Lung (tissue), 12 donors: ENCODE data around the gene USP48. TPM values are rescaled to one million over a fixed set of nuclear protein-coding genes. Genes with fewer than 3 reads are reported as not detected.
"Not testable (repeated sequence)": the region's sequence is repeated elsewhere in the genome, so short reads cannot be mapped to it uniquely, and the experiment has no call there.

ENCODE experiments used
- ATAC-seq: fragments of 200-7000 bp; cut with Tn5 transposase; one replicate; pipeline ENCODE4 v1.9.1; 2020; ENCODE audit warnings: moderate number of reproducible peaks; ENCODE audit not compliant: insufficient read depth, low FRiP score
- DNase-seq, 3 donors: peaks; one replicate each; pipeline ENCODE4 v3.0.0-alpha.2; 2013 to 2017
- H3K27ac ChIP-seq, 2 donors: one replicate each; pipeline ENCODE4 v1.5.1; 2013; ENCODE audit warnings: mild to moderate bottlenecking in 2 of 2, moderate library complexity in 2 of 2, control low read depth in 1 of 2, inconsistent platforms in 1 of 2, low read depth in 1 of 2, low read length in 1 of 2
- H3K27me3 ChIP-seq, 3 donors: one replicate each; pipeline ENCODE4 v1.5.1; 2013; ENCODE audit warnings: low read length in 2 of 3; ENCODE audit not compliant: control insufficient read depth in 3 of 3, insufficient read depth in 3 of 3
- H3K36me3 ChIP-seq, 4 donors: one replicate each; pipeline ENCODE4 v1.5.1; 2013; ENCODE audit warnings: low read length in 4 of 4, mild to moderate bottlenecking in 1 of 4, moderate library complexity in 1 of 4; ENCODE audit not compliant: control insufficient read depth in 4 of 4, insufficient read depth in 4 of 4
- H3K4me1 ChIP-seq, 5 donors: one replicate each; pipeline ENCODE4 v1.5.1; 2013; ENCODE audit warnings: low read length in 5 of 5, mild to moderate bottlenecking in 2 of 5, moderate library complexity in 1 of 5; ENCODE audit not compliant: control insufficient read depth in 5 of 5, insufficient read depth in 5 of 5
- H3K4me3 ChIP-seq: one replicate; pipeline ENCODE4 v1.5.1; 2013; ENCODE audit warnings: mild to moderate bottlenecking, control low read depth, moderate library complexity
- H3K9ac ChIP-seq, 2 donors: one replicate each; pipeline ENCODE4 v1.5.1; 2013; ENCODE audit warnings: low read length in 2 of 2, control low read depth in 1 of 2; ENCODE audit not compliant: insufficient read depth in 1 of 2
- H3K9me3 ChIP-seq, 4 donors: one replicate each; pipeline ENCODE4 v1.5.1; 2013; ENCODE audit warnings: low read length in 3 of 4, mild to moderate bottlenecking in 1 of 4, moderate library complexity in 1 of 4; ENCODE audit not compliant: control insufficient read depth in 4 of 4, insufficient read depth in 3 of 4
- WGBS, 2 donors: extraction: QIAGEN DNeasy Blood & Tissue Kit; methylation state at CpG; one replicate each; pipeline ENCODE4 v1.1.7; 2013; 5-methylcytosine and 5-hydroxymethylcytosine counted together
- polyA plus RNA-seq, 2 donors: library from polyadenylated mRNA; stranded (reverse); fragments of 200-250 nt; gene quantifications; one replicate each; pipeline ENCODE4 v1.2.1, GENCODE V29; 2013
- total RNA-seq, 2 donors: library from RNA; depleted of rRNA in 1 of 2; stranded (reverse); fragments of >200 nt in 1 of 2; gene quantifications; one replicate each; pipeline ENCODE4 v1.2.1, GENCODE V29; 2014 to 2021
- TF ChIP-seq, protein P1 (sequence below): IDR thresholded peaks from 2 replicates; pipeline ENCODE4 v1.5.1; 2012; ENCODE audit warnings: mild to moderate bottlenecking; ENCODE audit errors: control extremely low read depth, extremely low read depth
- donor health status: control.
- donor health status: control.
- donor health status: Bipolar disorder and iron deficiency.
- donor health status: healthy.
- donor health status: DM: yes; HTN: yes; CAD: no.

Gene USP48
- total and polyA plus RNA-seq, 4 donors, result 15.6 to 107 (median 33.5) TPM

DNA sequence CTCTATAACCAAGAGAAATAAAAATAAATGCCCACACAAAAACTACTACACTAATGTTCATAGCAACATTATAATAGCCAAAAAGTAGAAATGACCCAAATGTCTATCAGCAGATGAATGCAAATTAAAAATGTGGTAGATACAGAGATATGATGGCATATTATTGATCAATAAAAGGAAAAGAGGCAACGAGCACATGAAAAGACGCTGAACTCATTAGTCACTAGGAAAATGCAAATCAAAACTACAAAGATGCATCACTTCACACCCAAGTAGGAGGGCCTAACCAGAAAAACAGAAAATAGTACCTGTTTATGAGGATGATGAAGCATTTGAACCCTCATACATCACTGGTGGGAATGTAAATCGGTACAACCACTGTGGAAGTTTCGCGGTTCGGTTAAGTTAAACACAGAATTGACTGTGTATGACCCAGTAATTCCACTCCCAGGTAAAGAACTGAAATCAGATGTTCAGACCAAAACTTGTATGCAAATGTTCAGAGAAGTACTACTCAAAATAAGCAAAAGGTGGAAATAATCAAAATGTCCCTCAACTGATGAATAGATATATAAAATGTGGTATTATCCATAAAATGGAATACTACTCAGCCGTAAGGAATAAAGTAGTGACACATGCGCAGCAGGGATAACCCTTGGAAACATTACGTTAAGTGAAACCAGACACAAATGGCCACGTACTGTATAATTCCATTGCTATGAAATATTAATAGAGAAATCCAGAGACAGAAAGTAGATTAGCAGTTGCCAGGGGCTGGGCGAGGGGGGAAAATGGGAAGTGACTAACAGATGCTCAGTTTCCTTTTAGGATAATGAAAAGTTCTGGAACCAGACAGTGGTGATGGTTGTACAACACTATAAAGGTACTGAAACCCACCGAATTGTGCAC is 3.1 kb downstream of the USP48 start:
- TF ChIP-seq, protein P1, sequence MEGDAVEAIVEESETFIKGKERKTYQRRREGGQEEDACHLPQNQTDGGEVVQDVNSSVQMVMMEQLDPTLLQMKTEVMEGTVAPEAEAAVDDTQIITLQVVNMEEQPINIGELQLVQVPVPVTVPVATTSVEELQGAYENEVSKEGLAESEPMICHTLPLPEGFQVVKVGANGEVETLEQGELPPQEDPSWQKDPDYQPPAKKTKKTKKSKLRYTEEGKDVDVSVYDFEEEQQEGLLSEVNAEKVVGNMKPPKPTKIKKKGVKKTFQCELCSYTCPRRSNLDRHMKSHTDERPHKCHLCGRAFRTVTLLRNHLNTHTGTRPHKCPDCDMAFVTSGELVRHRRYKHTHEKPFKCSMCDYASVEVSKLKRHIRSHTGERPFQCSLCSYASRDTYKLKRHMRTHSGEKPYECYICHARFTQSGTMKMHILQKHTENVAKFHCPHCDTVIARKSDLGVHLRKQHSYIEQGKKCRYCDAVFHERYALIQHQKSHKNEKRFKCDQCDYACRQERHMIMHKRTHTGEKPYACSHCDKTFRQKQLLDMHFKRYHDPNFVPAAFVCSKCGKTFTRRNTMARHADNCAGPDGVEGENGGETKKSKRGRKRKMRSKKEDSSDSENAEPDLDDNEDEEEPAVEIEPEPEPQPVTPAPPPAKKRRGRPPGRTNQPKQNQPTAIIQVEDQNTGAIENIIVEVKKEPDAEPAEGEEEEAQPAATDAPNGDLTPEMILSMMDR, result no peak
- DNase-seq (no peak), ATAC-seq (no peak)
- H3K9ac ChIP-seq, result no peak overlapping the region
- no peaks in the 10 kb centered on the region for H3K9me3 ChIP-seq
- 82% methylated on average over 12 of the region's 12 CpGs for WGBS, 2 donors
- H3K27ac ChIP-seq, result no peak overlapping the region
- H3K4me1 ChIP-seq, result peaks cover 0 to 14% (median 6%) of the 10 kb centered on the region in 5 donors
- H3K4me3 ChIP-seq, result no peak overlapping the region
- peaks cover 0 to 3% (median 0%) of the 10 kb centered on the region in 4 donors for H3K36me3 ChIP-seq
- H3K27me3 ChIP-seq, result no peaks in the 10 kb centered on the region

DNA sequence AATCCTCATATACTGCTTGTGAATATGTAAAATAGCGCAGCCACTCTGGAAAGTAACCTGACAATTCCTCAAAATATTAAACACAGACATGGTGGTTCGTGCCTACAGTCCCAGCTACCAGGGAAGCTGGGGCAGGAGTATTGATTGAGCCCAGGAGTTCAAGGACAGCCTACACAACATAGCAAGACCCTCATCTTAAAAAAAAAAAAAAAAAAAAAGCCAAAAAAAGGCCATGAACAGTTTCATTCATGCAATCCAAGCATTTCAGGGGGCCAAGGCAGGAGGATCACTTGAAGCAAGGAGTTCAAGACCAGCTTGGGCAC is 4.6 kb downstream of the USP48 start:
- DNase-seq, result no peak
- Histone ChIP-seq H3K4me3 (no peak overlapping the region), H3K36me3 (peaks cover 0 to 3% (median 0%) of the 10 kb centered on the region in 4 donors), H3K27me3 (no peaks in the 10 kb centered on the region), H3K9ac (no peak overlapping the region), H3K4me1 (peaks cover 0 to 14% (median 9%) of the 10 kb centered on the region in 5 donors), H3K27ac (no peak overlapping the region), H3K9me3 (no peaks in the 10 kb centered on the region)
- TF ChIP-seq, protein P1, result no peak
- ATAC-seq, result no peak
- WGBS, 2 donors, result 96 to 100% methylated on average over 2 of the region's 2 CpGs

DNA sequence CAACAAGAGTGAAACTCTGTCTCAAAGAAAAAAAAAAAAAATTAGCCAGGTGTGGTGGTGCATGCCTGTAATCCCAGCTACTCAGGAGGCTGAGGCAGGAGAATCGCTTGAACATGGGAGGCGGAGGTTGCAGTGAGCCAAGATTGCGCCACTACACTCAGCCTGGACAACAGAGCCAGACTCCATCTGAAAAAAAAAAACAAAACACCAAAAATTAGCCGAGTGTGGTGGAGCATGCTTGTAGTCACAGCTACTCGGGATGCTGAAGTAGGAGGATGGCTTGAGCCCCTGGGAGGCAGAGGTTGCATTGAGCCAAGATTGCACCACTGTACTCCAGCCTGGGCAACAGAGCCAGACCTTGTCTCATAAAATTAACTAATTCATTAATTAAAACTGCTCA is 6.0 kb downstream of the USP48 start:
- not testable (repeated sequence) for H3K9me3 ChIP-seq, H3K27ac ChIP-seq, DNase-seq, ATAC-seq, H3K9ac ChIP-seq, H3K27me3 ChIP-seq, H3K4me3 ChIP-seq, H3K36me3 ChIP-seq
- peaks cover 0 to 13% (median 9%) of the 10 kb centered on the region in 5 donors for H3K4me1 ChIP-seq
- WGBS, 2 donors, result 79 to 85% methylated on average over 5 of the region's 5 CpGs

DNA sequence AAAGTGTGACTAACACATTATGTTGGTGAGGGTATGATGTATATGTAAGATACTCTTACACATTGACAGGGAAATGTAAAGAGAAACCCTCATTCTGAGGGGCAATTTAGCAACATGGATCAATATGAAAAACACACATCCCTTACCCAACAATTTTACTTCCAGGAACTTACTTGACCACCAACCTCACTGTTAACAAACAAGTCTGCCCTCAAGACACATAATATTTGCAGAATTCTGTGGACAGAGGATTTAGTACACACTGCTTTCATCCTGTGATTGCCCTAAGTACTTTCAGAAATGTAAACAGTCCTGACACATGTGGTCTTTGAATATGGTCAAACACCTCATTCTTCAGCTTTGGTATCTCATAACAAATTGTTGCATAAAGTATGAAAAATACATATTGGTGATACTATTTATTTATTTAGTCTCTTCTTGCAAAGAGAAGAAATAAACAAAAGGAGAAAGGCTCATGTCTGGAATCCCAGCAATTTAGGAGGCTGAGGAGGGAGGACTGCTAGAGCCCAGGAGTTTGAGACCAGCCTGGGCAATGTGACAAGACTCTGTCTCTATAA is 6.9 kb downstream of the USP48 start:
- ATAC-seq (no peak), DNase-seq (peak in 2 of 3 donors; percentile 19 to 23)
- TF ChIP-seq, protein P1, result no peak
- Histone ChIP-seq H3K27ac (no peak overlapping the region), H3K9ac (peak overlapping the region in 1 of 2 donors; percentile 13), H3K4me3 (no peak overlapping the region), H3K36me3 (no peaks in the 10 kb centered on the region), H3K27me3 (no peaks in the 10 kb centered on the region), H3K9me3 (no peaks in the 10 kb centered on the region), H3K4me1 (peaks cover 0 to 6% (median 5%) of the 10 kb centered on the region in 5 donors)
